ENCODE measurements around the gene OR3A2. TPM values are rescaled to one million over a fixed set of nuclear protein-coding genes. Genes with fewer than 3 reads are reported as not detected.

Gene OR3A2
- total RNA-seq, 1 experiment from 2014 or later = not detected

DNA sequence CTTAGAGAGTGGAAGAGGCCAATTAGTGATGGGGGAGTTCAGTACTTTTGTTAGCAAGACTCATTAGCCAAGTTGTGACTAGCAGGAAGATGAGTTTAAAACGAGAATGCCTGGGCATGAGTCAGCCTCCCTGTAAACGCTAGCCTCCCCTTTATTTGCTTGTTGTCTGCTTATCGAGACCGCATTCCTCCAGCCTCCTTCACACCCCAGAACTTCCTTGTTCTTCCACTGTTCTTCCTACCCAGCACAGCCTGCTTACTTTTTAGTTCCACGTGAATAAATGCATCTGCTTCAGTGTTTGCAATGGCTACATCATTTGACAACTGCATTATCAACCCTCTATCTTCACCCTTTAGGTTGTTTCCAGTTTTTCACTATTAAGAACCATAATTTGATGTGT lies 67.8 kb downstream of the OR3A2 start:
- no peak overlapping the region for H2BK5ac ChIP-seq (ENCODE audit: insufficient read length, low read length)
- TF ChIP-seq, protein P1, sequence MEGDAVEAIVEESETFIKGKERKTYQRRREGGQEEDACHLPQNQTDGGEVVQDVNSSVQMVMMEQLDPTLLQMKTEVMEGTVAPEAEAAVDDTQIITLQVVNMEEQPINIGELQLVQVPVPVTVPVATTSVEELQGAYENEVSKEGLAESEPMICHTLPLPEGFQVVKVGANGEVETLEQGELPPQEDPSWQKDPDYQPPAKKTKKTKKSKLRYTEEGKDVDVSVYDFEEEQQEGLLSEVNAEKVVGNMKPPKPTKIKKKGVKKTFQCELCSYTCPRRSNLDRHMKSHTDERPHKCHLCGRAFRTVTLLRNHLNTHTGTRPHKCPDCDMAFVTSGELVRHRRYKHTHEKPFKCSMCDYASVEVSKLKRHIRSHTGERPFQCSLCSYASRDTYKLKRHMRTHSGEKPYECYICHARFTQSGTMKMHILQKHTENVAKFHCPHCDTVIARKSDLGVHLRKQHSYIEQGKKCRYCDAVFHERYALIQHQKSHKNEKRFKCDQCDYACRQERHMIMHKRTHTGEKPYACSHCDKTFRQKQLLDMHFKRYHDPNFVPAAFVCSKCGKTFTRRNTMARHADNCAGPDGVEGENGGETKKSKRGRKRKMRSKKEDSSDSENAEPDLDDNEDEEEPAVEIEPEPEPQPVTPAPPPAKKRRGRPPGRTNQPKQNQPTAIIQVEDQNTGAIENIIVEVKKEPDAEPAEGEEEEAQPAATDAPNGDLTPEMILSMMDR (conservative IDR thresholded peaks at IDR 0.05) = no peak
- Mint-ChIP-seq H3K27me3 (ENCODE audit: low read depth) (no peaks in the 10 kb centered on the region; the same call in 1 of the 2 replicates), H3K36me3 (ENCODE audit: insufficient read depth in 1 of 3, low read depth in 3 of 3) (peaks cover 0 to 21% (median 3%) of the 10 kb centered on the region in 3 experiments; a peak in 4 of 7 replicates), H3K4me1 (no peaks in the 10 kb centered on the region), H3K27ac (no peak overlapping the region), H3K9me3 (peaks cover 54 to 79% of the 10 kb centered on the region in 2 experiments), H3K4me3 (no peak overlapping the region)
- H4K5ac ChIP-seq (ENCODE audit: insufficient read length, low read depth, low read length) = no peak overlapping the region
- H4K8ac ChIP-seq (replicated peaks; ENCODE audit: insufficient read length, low read depth, low read length) = no peak overlapping the region
- H4K20me1 ChIP-seq (ENCODE audit: control insufficient read depth, insufficient read depth, insufficient read length) = no peaks in the 10 kb centered on the region
- no peaks in the 10 kb centered on the region for H3K27me3 ChIP-seq (ENCODE audit: insufficient read depth, low read length)
- H2BK20ac ChIP-seq (ENCODE audit: low read depth, low read length, poor library complexity, severe bottlenecking) = no peak overlapping the region
- H2BK120ac ChIP-seq (ENCODE audit: low read depth, low read length, poor library complexity, severe bottlenecking) = no peak overlapping the region
- WGBS (ENCODE audit: extremely low coverage, insufficient read length, low lambda C conversion rate) = no CpG with 5 or more reads among the region's 5 CpGs
- H3T11ph ChIP-seq (ENCODE audit: low read length) = no peak overlapping the region
- no peak overlapping the region for H3K9ac ChIP-seq (ENCODE audit: extremely low read depth, insufficient read length, low read length)
- H3K27ac ChIP-seq (ENCODE audit: insufficient read length, low read depth, low read length) = no peak overlapping the region
- H3K14ac ChIP-seq (ENCODE audit: insufficient read depth, low read length) = no peak overlapping the region
- H3K79me2 ChIP-seq (ENCODE audit: insufficient read depth, low read length) = no peaks in the 10 kb centered on the region
- H3K9me3 ChIP-seq (ENCODE audit: control insufficient read depth, low read depth, low read length) = peaks cover 51% of the 10 kb centered on the region
- no peak overlapping the region for H2BK15ac ChIP-seq (ENCODE audit: low read depth, low read length)
- no peak overlapping the region for H2BK12ac ChIP-seq (ENCODE audit: insufficient read length, low read depth, low read length)
- no peak overlapping the region for H3K4me2 ChIP-seq (ENCODE audit: insufficient read depth, insufficient read length, low read length)
- H3K23ac ChIP-seq (ENCODE audit: insufficient read length, low read depth, low read length) = no peak overlapping the region
- no peak overlapping the region for H2AK5ac ChIP-seq (ENCODE audit: insufficient read length, low read length)
- no peaks in the 10 kb centered on the region for H3K4me1 ChIP-seq (ENCODE audit: insufficient read depth, low read length)
- no peaks in the 10 kb centered on the region for H3K79me1 ChIP-seq (ENCODE audit: insufficient read depth, low read depth, low read length, poor library complexity, severe bottlenecking)
- no peak overlapping the region for H4K91ac ChIP-seq (ENCODE audit: insufficient read length, low read depth, low read length)
- H3K23me2 ChIP-seq (ENCODE audit: insufficient read length, low read depth, low read length, poor library complexity, severe bottlenecking) = no peaks in the 10 kb centered on the region
- H2AFZ ChIP-seq (ENCODE audit: low read length) = no peak overlapping the region
- H3K4ac ChIP-seq (ENCODE audit: low read depth, low read length) = no peak overlapping the region
- DNase-seq = no peak
- H3K56ac ChIP-seq (ENCODE audit: insufficient read length, low read depth, low read length) = no peak overlapping the region
- H3K18ac ChIP-seq (ENCODE audit: insufficient read length, low read depth, low read length) = no peak overlapping the region
